CD4-positive, alpha-beta T cell treated with Interleukin-1 beta for 1 hour (primary cell): ENCODE data around the gene TNFSF8.

ENCODE experiments used
- DNase-seq, 2 donors: peaks; one replicate each; pipeline ENCODE4 v3.0.0-alpha.2; 2020 to 2022

The TNFSF8 gene

DNA sequence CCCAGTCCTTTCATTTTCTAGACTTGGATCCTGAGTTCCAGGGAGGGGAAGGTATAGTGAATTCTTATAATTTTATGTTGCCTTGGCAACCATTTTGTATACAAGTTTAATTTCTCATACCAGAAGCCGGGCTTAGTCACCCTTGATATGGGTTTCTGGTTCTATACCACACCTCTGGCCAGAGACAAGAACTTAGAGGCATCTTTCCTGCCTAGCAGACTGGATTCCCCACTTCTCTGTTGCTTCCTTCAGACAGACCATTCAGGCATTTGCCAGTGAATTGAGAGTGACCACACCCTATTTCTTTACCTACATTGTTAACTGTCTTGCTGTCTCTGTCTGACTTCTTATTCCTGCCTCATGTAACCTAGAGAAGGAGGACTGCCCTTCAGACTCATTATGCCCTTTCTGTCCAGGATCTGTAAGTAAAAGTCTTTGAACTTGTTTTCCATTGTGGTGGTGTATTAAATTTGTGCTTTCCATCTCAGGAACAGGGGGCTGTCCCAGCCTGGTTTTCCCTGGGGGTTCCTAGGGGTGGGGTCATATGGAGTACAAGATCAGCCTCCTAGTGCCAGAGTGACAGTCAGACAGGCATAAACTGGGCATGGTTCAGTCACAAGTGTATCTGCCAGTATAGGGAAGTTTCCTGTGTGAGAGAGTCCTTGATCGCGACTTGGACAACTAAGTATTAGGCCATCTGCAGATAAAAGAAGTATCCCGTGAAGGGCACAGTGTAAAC, 27.4 kb downstream of the TNFSF8 start:
- peak in 1 of 2 donors; percentile 57 for DNase-seq

DNA sequence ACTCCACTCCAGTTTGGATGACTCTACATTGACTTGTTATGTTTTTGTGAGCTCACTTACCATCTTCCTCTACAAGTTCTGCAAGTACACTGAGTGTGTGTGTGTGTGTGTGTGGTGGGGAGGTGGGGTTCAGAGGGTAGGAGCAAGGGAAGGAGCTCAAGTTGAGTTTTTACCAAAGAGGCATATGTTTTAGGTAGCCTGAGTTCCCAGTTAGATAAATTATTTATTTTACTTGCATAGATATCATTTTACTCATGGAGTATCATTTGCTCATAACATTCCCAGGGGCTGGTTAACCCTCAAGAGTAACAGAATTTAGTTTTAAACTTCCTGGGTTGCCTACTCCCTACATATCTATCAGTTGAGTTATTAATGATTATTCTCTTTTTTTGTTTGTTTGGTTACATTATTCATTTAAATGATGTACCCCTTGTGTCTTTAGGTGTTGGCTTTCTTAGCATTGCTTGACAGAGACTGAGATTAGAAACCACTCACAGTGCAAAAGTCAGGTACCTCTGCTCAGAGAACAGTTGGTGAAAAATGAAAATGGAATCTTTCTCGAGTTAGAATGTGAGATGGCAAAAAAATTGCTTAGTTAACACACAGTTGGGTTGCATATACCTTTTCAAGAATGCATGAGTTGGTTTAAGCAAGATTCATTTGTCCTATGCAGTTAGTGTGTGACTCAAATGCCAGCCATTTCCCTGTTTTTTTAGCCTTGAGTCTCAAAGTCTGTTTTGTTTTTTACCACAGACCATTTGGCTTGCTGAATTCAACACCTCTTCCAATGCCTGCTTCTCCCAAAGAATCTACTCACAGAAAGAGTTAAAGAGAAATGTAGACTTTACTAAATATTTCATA, 29.2 kb downstream of the TNFSF8 start:
- DNase-seq: no peak

GRCh38 chr9:114899995-114900394, 30.4 kb downstream of the TNFSF8 start:
- no peak for DNase-seq

- no peak for DNase-seq
Observed at GRCh38 chr9:114899461-114899860, 30.9 kb downstream of the TNFSF8 start.

DNA sequence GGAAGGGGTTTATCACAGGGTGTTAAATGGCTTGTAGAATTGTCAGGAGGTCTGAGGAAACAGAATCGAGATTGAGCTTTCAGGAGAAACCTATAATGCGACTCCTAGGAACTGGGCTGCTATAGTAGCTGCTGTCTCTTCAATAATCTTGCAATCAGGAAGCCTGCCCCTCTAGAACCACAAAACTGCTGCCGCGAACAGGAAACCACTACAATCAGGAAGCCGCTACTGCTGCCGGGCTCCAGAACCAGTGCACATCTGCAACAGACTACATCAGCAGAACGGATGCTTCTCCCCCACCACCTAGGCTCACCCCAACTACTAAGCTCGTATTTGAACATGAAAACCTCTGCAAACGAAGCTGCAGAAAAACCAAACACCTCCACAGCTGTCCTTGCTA, 31.6 kb downstream of the TNFSF8 start:
- peak; percentile 83 to 84 for DNase-seq

- DNase-seq: no peak
Observed at GRCh38 chr9:114897196-114897595, 33.2 kb downstream of the TNFSF8 start.

- no peak for DNase-seq
Observed at GRCh38 chr9:114896344-114896743, 34.0 kb downstream of the TNFSF8 start.

DNA sequence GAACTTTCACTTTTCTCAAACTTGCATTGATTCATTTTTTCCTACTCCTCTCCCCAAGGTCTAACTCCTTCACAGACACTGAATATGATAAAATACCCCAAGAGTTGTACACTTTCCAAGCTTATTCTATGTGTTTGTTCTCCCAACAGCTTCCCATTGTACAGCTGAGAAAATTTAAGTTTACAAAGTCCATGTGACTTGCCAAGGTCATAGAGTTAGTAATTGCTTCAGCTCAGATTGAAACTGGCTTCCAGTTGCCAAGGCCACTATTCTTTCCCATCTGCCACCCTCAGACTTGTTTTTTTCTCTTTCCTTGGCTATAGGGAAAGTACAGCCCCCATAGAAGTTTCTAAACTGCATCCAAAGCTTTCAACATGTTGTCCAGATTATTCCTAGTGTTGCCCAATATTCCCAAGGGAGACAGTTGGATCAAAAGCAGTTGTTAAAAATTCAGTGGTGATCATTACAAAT, 34.8 kb downstream of the TNFSF8 start:
- DNase-seq: no peak

GRCh38 chr9:114894609-114895433, 35.6 kb downstream of the TNFSF8 start:
- DNase-seq: peak in 1 of 2 donors; percentile 19

DNA sequence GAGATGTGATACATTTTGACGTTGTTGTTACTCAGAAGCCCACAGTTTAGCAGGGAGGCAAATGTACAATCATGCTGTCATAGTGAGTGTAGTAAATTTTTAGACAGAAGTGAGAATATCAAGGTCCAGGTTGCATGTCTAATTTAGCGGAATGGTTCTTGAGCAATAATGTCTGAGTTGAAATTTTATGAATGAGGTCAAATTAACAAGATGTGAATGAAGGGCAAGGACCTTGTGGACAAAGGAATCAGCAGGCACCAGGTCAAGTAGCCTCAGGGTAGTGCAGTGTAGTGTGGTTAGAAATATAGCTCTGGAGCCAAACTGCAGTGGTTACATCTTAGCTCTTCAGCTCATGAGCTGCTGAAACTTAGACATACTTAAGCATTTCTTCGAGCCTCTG, 36.2 kb downstream of the TNFSF8 start:
- no peak for DNase-seq

- peak in 1 of 2 donors; percentile 42 for DNase-seq
Observed at GRCh38 chr9:114893221-114894010, 37.0 kb downstream of the TNFSF8 start.

- peak in 1 of 2 donors; percentile 28 for DNase-seq
Observed at GRCh38 chr9:114889802-114890224, 40.6 kb downstream of the TNFSF8 start.

DNA sequence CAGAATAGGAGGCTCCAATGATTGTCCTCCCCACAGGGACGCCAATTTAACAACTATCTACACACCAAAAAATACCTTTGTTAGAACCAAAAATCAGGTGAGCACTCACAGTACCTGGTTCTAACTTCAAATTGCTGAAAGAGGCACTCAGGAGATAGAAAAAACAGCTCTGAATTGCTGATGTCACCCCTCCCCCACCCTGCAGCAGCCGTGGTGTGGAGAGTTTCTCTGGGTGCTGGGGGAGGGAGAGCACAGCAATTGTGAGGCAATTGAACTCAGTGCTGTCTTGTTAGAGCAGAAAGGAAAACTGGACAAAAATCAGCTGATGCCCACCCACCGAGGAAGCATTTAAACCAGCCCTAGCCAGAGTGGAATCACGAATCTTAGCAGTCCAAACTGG, 41.8 kb downstream of the TNFSF8 start:
- no peak for DNase-seq

- no peak for DNase-seq
Observed at GRCh38 chr9:114887963-114888362, 42.4 kb downstream of the TNFSF8 start.

DNA sequence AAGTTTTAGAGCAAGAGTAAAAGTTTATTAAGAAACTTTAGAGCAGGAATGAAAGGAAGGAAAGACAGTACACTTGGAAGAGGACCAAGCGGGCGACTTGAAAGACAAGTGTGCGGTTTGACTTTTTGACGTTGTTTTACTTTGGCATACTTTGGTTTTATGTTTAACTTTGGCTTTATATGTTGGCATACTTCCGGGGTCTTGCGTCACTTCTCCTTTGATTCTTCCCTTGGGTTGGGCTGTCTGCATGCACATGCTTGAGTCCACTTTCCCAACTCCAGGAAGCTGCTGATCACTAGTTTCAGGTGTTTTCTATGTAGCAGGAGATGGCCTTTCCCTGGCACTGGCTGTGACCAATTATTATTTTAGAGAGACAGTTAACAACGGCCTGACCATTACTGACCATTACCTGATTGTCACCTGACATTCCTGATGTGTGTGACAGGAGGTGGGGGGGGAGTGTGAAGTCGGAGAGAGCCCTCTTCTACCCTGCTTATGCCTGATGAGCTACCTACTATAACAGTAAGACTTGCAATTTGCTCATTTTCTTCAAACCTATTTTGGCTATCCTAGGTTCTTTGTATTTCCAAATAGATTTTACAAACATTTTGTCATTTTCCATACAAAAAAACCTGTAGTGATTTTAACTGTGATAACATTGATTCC, 45.5 kb downstream of the TNFSF8 start:
- DNase-seq: no peak

DNA sequence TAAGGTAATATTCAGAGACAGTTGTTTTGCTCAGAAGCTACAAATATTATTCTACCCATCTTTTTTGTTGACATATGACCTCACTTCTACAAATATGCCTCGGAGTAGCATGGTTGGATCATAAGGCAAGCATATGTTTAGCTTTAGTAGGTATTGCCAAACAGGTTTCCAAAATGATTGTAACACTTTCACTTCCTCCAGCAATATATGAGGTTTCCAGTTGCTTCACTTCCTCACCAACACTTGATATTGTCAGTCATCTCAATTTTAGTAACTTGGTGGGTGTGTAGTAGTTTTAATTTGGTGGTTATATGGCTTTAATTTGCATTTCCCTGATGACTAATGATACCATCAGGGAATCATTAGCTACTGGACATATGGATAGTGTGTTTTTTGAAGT, 46.7 kb downstream of the TNFSF8 start:
- DNase-seq: no peak

- DNase-seq: no peak
Observed at GRCh38 chr9:114880291-114880745, 50.1 kb downstream of the TNFSF8 start.

GRCh38 chr9:114878879-114879564, 51.4 kb downstream of the TNFSF8 start:
- no peak for DNase-seq

DNA sequence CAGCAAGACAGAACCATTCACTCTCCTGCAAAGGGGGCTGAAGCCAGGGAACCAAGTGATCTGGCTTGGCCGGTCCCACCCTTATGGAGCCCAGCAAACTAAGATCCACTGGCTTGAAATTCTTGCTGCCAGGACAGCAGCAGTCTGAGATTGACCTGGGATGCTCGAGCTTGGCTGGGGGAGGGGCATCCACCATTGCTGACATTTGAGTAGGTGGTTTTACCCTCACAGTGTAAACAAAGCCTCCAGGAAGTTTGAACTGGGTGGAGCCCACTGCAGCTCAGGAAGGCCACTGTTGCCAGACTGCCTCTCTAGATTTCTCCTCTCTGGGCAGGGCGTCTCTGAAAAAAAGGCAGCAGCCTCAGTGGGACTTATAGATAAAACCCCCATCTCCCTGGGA, 60.5 kb downstream of the TNFSF8 start:
- DNase-seq: peak in 1 of 2 donors; percentile 21

- no peak for DNase-seq
Observed at GRCh38 chr9:114869378-114869777, 61.0 kb downstream of the TNFSF8 start.

GRCh38 chr9:114867327-114867726, 63.1 kb downstream of the TNFSF8 start:
- no peak for DNase-seq
